Measurements from ENCODE around the gene CDH10.
A peak's percentile ranks its signal among the peaks of the same experiment; 100 is the strongest.

CDH10 gene

GRCh38 chr5:24644761-24645160 is at the start of gene CDH10:
CDH10 (minus strand) TSS chr5:24644978; CDS start chr5:24593490, 51,488 bp downstream.
- TF ChIP-seq, protein P1, sequence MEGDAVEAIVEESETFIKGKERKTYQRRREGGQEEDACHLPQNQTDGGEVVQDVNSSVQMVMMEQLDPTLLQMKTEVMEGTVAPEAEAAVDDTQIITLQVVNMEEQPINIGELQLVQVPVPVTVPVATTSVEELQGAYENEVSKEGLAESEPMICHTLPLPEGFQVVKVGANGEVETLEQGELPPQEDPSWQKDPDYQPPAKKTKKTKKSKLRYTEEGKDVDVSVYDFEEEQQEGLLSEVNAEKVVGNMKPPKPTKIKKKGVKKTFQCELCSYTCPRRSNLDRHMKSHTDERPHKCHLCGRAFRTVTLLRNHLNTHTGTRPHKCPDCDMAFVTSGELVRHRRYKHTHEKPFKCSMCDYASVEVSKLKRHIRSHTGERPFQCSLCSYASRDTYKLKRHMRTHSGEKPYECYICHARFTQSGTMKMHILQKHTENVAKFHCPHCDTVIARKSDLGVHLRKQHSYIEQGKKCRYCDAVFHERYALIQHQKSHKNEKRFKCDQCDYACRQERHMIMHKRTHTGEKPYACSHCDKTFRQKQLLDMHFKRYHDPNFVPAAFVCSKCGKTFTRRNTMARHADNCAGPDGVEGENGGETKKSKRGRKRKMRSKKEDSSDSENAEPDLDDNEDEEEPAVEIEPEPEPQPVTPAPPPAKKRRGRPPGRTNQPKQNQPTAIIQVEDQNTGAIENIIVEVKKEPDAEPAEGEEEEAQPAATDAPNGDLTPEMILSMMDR (IDR thresholded peaks at IDR 0.05; ENCODE audit: low read depth, low read length) = no peak
- peak; percentile 0 to 1 for DNase-seq (ENCODE audit: low read depth in 2 of 2)
- H3K4me3 ChIP-seq (replicated peaks in 1 of 2; ENCODE audit: low read depth in 2 of 2, low read length in 2 of 2) = peak within 1 kb of the TSS in 1 of 2 donors; percentile 4

- no peak for DNase-seq (ENCODE audit: low read depth in 2 of 2)
Measured at GRCh38 chr5:24693609-24694008, 48.8 kb upstream of the CDH10 start.

GRCh38 chr5:24691074-24691473 is 46.3 kb upstream of the CDH10 start:
- TF ChIP-seq, protein P1 (IDR thresholded peaks at IDR 0.05; ENCODE audit: low read depth, low read length) = no peak
- no peak for DNase-seq (ENCODE audit: low read depth in 2 of 2)
- H3K4me3 ChIP-seq (replicated peaks in 1 of 2; ENCODE audit: low read depth in 2 of 2, low read length in 2 of 2) = no peak overlapping the region

More at GRCh38 chr5:24693609-24694008, 48.8 kb upstream of the CDH10 start:
- TF ChIP-seq, protein P1 (IDR thresholded peaks at IDR 0.05; ENCODE audit: low read depth, low read length) = no peak
- no peak overlapping the region for H3K4me3 ChIP-seq (replicated peaks in 1 of 2; ENCODE audit: low read depth in 2 of 2, low read length in 2 of 2)

DNA sequence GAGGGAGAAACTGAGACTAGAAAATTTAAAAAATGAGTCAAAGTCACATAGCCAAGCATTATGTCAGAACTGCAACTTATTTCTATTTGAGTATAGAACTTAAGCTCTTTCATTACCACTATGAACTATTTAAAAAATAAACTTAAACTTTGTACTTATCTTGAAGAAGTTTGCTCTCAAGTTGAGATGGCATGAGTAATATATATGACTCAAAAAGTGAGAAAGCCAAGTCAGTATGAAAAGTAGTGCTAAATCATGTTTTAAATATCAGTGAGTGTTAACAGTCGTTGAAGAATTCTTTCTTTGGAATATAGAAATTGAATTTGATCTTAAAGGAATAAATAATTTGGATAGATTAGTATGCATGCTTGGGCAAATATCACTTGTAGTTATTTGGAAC is 36.3 kb upstream of the CDH10 start:
- DNase-seq (ENCODE audit: low read depth in 2 of 2) = no peak
- H3K4me3 ChIP-seq (replicated peaks in 1 of 2; ENCODE audit: low read depth in 2 of 2, low read length in 2 of 2) = no peak overlapping the region
- TF ChIP-seq, protein P1 (IDR thresholded peaks at IDR 0.05; ENCODE audit: low read depth, low read length) = no peak

DNA sequence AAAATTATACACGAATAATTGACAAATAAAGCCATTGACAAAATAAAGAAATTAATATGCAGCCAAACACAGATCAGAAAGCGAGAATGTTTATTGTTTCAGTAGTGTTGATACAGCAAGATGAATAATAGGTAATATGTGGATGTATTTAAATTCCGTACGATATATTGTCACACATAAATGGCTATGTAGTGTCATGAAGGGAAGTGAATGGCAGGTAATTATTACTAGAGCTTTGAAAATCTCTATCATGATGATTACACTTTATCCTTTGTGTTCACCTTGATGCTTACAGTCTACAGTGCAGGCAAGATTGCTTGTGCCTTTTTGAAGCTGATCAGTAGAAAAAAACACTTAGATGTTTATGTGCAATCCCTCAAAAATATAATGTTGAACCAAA is 23.3 kb upstream of the CDH10 start:
- H3K4me3 ChIP-seq (replicated peaks in 1 of 2; ENCODE audit: low read depth in 2 of 2, low read length in 2 of 2) = no peak overlapping the region
- DNase-seq (ENCODE audit: low read depth in 2 of 2) = no peak
- TF ChIP-seq, protein P1 (IDR thresholded peaks at IDR 0.05; ENCODE audit: low read depth, low read length) = no peak

DNA sequence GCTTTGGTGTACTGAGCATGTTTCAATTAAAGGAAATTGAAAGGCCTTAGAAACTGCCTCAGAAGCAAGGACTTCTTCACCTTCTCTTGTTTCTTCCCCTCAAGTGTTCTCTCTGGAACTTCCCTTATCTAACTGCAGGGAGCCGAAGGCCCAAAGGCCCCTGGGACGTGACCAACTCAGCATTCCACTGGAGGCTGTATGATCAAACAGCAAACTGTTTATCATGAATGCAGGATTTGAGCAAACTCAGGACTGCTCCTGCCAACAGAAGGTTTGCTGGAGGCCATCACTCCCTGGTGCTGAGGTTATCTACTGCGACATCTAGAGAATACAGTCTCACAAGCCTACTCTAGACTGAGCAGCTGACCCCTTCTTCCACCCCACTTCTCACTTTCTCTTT is 4.8 kb upstream of the CDH10 start:
- no peak overlapping the region for H3K4me3 ChIP-seq (replicated peaks in 1 of 2; ENCODE audit: low read depth in 2 of 2, low read length in 2 of 2)
- TF ChIP-seq, protein P1 (IDR thresholded peaks at IDR 0.05; ENCODE audit: low read depth, low read length) = no peak
- DNase-seq (ENCODE audit: low read depth in 2 of 2) = no peak

DNA sequence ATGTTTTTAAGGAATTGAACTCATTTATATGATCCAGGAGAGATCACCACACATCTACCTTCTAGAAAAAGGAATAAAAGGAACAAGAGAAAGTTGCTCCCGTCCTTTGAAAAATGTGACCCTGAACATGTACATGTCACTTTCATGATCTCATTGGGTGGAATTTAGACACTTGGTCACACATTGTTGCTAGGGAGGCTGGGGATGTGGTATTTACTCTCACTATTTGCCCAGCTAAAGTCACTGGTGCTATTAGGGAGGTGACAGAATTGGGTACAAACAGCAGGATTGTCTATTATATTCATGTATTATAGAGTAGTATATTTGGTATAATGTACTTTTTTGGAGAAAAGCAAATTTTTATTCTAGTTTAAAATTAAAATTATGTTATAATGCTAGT is 2.1 kb upstream of the CDH10 start:
- TF ChIP-seq, protein P1 (IDR thresholded peaks at IDR 0.05; ENCODE audit: low read depth, low read length) = no peak
- no peak overlapping the region for H3K4me3 ChIP-seq (replicated peaks in 1 of 2; ENCODE audit: low read depth in 2 of 2, low read length in 2 of 2)
- no peak for DNase-seq (ENCODE audit: low read depth in 2 of 2)
